ENCODE results near the gene DNAH2.

DNA sequence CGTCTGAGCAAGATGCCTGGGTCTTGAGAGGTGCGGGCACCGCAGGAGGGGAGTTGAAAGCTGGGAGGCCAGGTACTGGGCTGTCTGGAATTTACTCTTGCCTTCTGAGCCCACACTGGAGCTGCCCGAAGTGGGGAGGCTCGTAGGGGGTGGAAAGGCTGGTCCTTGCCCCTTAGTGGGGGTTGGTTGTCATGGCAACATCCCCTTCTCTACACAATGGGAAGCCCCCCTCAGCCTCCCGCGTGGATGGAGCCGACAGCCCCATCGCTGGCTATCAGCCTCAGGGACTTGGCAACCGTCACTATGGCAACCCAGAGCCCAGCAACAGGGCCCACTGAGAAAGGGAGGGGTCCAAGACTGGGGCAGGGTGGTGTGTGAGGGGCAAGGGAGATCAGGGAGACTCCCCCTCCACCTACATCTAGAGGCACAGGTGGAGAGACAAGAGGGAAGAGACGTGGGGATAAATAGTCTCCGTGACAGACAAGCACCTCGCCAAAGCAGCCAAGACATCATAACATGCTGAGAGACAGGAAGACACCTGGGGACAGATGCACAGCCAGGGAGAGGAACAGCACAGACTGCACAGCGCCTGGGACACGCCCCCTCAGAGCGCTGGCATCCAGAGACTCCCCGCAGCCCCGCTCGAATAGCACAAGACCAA lies 5.3 kb upstream of the DNAH2 start:
- TF ChIP-seq, protein P1, sequence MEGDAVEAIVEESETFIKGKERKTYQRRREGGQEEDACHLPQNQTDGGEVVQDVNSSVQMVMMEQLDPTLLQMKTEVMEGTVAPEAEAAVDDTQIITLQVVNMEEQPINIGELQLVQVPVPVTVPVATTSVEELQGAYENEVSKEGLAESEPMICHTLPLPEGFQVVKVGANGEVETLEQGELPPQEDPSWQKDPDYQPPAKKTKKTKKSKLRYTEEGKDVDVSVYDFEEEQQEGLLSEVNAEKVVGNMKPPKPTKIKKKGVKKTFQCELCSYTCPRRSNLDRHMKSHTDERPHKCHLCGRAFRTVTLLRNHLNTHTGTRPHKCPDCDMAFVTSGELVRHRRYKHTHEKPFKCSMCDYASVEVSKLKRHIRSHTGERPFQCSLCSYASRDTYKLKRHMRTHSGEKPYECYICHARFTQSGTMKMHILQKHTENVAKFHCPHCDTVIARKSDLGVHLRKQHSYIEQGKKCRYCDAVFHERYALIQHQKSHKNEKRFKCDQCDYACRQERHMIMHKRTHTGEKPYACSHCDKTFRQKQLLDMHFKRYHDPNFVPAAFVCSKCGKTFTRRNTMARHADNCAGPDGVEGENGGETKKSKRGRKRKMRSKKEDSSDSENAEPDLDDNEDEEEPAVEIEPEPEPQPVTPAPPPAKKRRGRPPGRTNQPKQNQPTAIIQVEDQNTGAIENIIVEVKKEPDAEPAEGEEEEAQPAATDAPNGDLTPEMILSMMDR (IDR thresholded peaks at IDR 0.05; ENCODE audit: low read length), result no peak
- no peak for TF ChIP-seq EZH2 (optimal IDR thresholded peaks at IDR 0.05; ENCODE audit: low read depth, low read length)

All from MM.1S (cell line).